ENCODE measurements around the gene LARP4B.

The LARP4B gene

DNA sequence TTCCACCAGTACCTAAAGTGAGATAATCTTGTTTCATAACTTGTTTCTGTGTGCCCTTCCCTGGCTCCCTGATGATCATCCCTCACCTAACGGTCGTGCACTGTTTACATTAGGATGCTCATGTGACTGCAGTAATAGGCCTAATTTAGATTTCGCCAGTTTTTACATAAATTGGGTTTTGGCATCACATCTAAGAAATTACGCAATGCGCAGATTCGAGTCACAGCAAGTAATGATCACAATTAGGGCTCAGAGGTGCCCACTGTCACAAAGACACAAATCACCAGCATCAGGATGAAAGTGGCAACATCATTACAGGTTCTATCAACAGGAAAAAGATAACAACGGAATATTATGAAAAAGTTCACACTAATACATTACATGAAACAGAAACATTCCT, 94.7 kb downstream of the LARP4B start:
- TF ChIP-seq CTCF (IDR thresholded peaks at IDR 0.05; ENCODE audit: extremely low read depth, missing control alignments) = no peak
- no peak for DNase-seq (ENCODE audit: low spot score)

DNA sequence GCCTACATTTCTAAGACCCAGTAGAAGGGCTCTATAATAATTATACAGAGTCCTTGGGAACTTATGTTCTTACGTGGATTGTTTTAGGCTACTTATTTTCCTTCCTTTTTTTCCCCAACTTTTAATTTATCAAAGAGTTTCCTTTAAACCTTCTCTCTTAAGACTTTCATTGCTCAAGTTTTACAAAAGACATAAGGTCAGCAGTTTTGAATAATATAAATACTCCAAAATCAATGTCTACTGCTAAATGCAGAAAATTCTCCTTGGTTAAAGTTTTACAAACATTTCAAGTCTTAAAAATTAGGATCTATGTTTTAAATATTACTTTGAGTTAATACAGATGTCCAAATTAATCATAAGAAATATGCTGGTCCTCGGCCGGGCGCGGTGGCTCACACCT, 97.0 kb downstream of the LARP4B start:
- TF ChIP-seq CTCF (IDR thresholded peaks at IDR 0.05; ENCODE audit: extremely low read depth, missing control alignments) = no peak
- DNase-seq (ENCODE audit: low spot score) = no peak

GRCh38 chr10:829241-829640, 102.3 kb downstream of the LARP4B start:
- DNase-seq (ENCODE audit: low spot score) = no peak
- TF ChIP-seq CTCF (IDR thresholded peaks at IDR 0.05; ENCODE audit: extremely low read depth, missing control alignments) = no peak

GRCh38 chr10:828191-828590, 103.3 kb downstream of the LARP4B start:
- TF ChIP-seq CTCF (IDR thresholded peaks at IDR 0.05; ENCODE audit: extremely low read depth, missing control alignments) = no peak

DNA sequence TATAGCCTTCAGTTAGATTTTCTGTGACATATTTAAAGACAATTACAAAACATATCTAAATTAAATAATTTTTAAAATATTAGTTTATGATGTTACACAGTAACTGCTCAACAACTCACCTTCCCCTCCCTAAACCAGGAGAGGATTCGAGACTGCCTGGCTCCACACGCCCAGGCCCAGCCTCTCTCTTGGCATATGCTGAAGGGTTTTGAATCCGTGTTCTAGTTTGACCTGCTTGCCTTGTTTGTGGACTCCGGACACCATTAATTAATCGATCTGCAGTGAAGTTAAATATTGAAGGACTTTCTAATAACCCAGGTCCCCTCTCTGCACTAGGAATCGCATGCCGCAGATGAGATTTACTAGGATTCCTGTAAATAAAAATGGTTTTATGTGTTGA, 106.6 kb downstream of the LARP4B start:
- no peak for TF ChIP-seq CTCF (IDR thresholded peaks at IDR 0.05; ENCODE audit: extremely low read depth, missing control alignments)
- no peak for DNase-seq (ENCODE audit: low spot score)

More at GRCh38 chr10:828191-828590, 103.3 kb downstream of the LARP4B start:
- no peak for DNase-seq (ENCODE audit: low spot score)

- no peak for DNase-seq (ENCODE audit: low spot score)
- no peak for TF ChIP-seq CTCF (IDR thresholded peaks at IDR 0.05; ENCODE audit: extremely low read depth, missing control alignments)
These were observed 107.0 kb downstream of the LARP4B start for GRCh38 chr10:824497-824896.

- no peak for TF ChIP-seq CTCF (IDR thresholded peaks at IDR 0.05; ENCODE audit: extremely low read depth, missing control alignments)
- peak; percentile 25 for DNase-seq (ENCODE audit: low spot score)
These were observed 108.7 kb downstream of the LARP4B start for GRCh38 chr10:822661-823367.
